Transverse colon (tissue), 4 donors: ENCODE results near the gene CELSR3. TPM values are rescaled to one million over a fixed set of nuclear protein-coding genes. Genes with fewer than 3 reads are reported as not detected.

Source experiments
- DNase-seq: peaks from one replicate; pipeline ENCODE4 v3.0.0-alpha.2; 2019
- H3K27ac ChIP-seq, 4 donors: fragments of 200-600 bp; sonication (generic); 2 replicates each; pipeline ENCODE4 v1.5.1; 2016 to 2018; ENCODE audit warnings: inconsistent platforms in 4 of 4
- H3K27me3 ChIP-seq: fragments of 200-600 bp; sonication (generic); 2 replicates; pipeline ENCODE4 v1.5.1; 2017; ENCODE audit warnings: inconsistent platforms
- H3K36me3 ChIP-seq, 4 donors: fragments of 200-600 bp; sonication (generic); 2 replicates each; pipeline ENCODE4 v1.5.1; 2017 to 2019; ENCODE audit warnings: inconsistent platforms in 4 of 4
- H3K4me1 ChIP-seq, 4 donors: fragments of 200-600 bp; sonication (generic); 2 replicates each; pipeline ENCODE4 v1.5.1; 2017 to 2020; ENCODE audit warnings: inconsistent platforms in 4 of 4
- H3K4me3 ChIP-seq, 4 donors: fragments of 200-600 bp; sonication (generic); 1 replicate in 1 of 4; 2 replicates in 3 of 4; pipeline versions ENCODE4 v1.5.1 to v1.6.1; 2017 to 2019; ENCODE audit warnings: inconsistent platforms in 4 of 4
- H3K9me3 ChIP-seq, 2 donors: fragments of 200-600 bp; sonication (generic); 2 replicates each; pipeline ENCODE4 v1.5.1; 2017 to 2019; ENCODE audit warnings: inconsistent platforms in 2 of 2
- CTCF ChIP-seq, 5 experiments: fragments of 200-600 bp in 3 of 5; fragments of 450-650 bp in 2 of 5; sonication (generic) in 3 of 5; IDR thresholded peaks; 1 replicate in 2 of 5; 2 replicates in 3 of 5; pipeline ENCODE4 v1.5.1; 2016 to 2017; ENCODE audit warnings: antibody characterized with exemption in 5 of 5, inconsistent platforms in 3 of 5, mild to moderate bottlenecking in 2 of 5, moderate library complexity in 1 of 5
- EP300 ChIP-seq: sonication (generic); formaldehyde crosslinking; IDR thresholded peaks from one replicate; pipeline ENCODE4 v1.6.1; 2017; ENCODE audit warnings: antibody characterized with exemption, low read depth
- POLR2A ChIP-seq: fragments of 450-650 bp; IDR thresholded peaks from one replicate; pipeline ENCODE4 v1.6.1; 2016; ENCODE audit warnings: antibody characterized with exemption, mild to moderate bottlenecking, moderate library complexity
- POLR2AphosphoS5 ChIP-seq, 3 donors: sonication (generic); formaldehyde crosslinking; IDR thresholded peaks; one replicate each; pipeline ENCODE4 v1.6.1; 2016; ENCODE audit warnings: antibody characterized with exemption in 3 of 3
- WGBS, 2 donors: methylation state at CpG; one replicate each; pipeline ENCODE4 v1.1.5; 2018; ENCODE audit warnings: low coverage in 1 of 2; 5-methylcytosine and 5-hydroxymethylcytosine counted together
- in situ Hi-C, 4 donors: fragments of 200-750 bp; cut with MboI; loops; one replicate each; pipeline versions ENCODE4 v1.15.0 to v1.15.1; 2017; ENCODE audit warnings: low sequenced_read_pairs in 3 of 4, low pct_ligation_motif_present in 1 of 4, low pct_unique_long_range_greater_than_20kb in 1 of 4
- intact Hi-C: fragments of 100-400 bp; cut with DNase I; formaldehyde crosslinking; loops from one replicate; pipeline ENCODE4 v1.15.1; 2023; ENCODE audit warnings: low total_unique reads
- total RNA-seq, 4 donors: library from RNA; depleted of rRNA; stranded (reverse); fragments of >200 nt; gene quantifications; one replicate each; pipeline ENCODE4 v1.1.0, GENCODE V29; 2016

Gene CELSR3
- total RNA-seq, 4 donors from 2014 or later = 1.2 to 15.0 (median 3.9) TPM

GRCh38 chr3:48694610-48695392 lies 32.1 kb upstream of the CELSR3 start:
- H3K4me3 ChIP-seq = peak overlapping the region; percentile 1 to 40 (median 10)
- peak; percentile 65 for DNase-seq
- in situ Hi-C loops (no loop called here), intact Hi-C loops (no loop called here)
- H3K36me3 ChIP-seq = peaks cover 0 to 52% (median 24%) of the 10 kb centered on the region in 4 donors
- TF ChIP-seq POLR2AphosphoS5 (IDR thresholded peaks at IDR 0.05) = peak in 2 of 3 donors; percentile 39
- no peak for TF ChIP-seq CTCF (IDR thresholded peaks at IDR 0.05)
- no peak for TF ChIP-seq EP300
- peak; percentile 55 for TF ChIP-seq POLR2A
- 54 to 72% methylated on average over 9 to 23 of the region's 23 CpGs for WGBS, 2 donors
- no peaks in the 10 kb centered on the region for H3K9me3 ChIP-seq
- peak overlapping the region; percentile 68 to 91 (median 79) for H3K27ac ChIP-seq
- H3K27me3 ChIP-seq = no peaks in the 10 kb centered on the region
- peaks cover 3 to 30% (median 12%) of the 10 kb centered on the region in 4 donors for H3K4me1 ChIP-seq

DNA sequence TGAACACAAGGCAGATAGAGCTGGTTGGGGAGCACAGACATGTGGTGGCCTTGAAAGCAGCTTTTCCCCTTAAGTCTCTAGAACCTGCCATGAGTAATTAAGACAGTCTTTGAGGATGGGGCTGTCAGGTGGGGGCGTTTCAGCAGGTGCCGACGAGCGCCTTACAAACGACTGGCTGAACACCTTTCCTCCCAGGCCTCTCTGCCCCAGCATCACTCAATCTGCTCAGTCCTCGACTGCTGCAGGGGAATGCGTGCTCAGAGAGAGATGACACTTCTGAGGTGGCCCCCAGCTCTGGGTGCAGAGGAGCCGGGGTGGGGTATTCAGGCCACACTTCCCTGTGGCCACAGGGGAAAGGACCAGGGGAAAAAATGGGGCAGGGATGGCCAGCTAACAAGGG lies 31.1 kb upstream of the CELSR3 start:
- Histone ChIP-seq H3K9me3 (no peaks in the 10 kb centered on the region), H3K4me3 (peak overlapping the region in 3 of 4 donors; percentile 1 to 40 (median 10)), H3K27ac (peak overlapping the region; percentile 68 to 91 (median 79)), H3K4me1 (peaks cover 3 to 30% (median 12%) of the 10 kb centered on the region in 4 donors), H3K36me3 (peaks cover 0 to 62% (median 29%) of the 10 kb centered on the region in 4 donors), H3K27me3 (no peaks in the 10 kb centered on the region)
- DNase-seq = no peak
- intact Hi-C loops = no loop called here
- no peak for TF ChIP-seq POLR2A
- no peak for TF ChIP-seq CTCF (IDR thresholded peaks at IDR 0.05)
- no peak for TF ChIP-seq POLR2AphosphoS5 (IDR thresholded peaks at IDR 0.05)
- no peak for TF ChIP-seq EP300
- in situ Hi-C loops = no loop called here
- WGBS, 2 donors = 93 to 100% methylated on average over 1 to 8 of the region's 8 CpGs

- peaks cover 0 to 72% (median 33%) of the 10 kb centered on the region in 4 donors for H3K36me3 ChIP-seq
- no peaks in the 10 kb centered on the region for H3K27me3 ChIP-seq
- in situ Hi-C loops = no loop called here
- TF ChIP-seq CTCF (IDR thresholded peaks at IDR 0.05) (no peak), EP300 (no peak), POLR2AphosphoS5 (IDR thresholded peaks at IDR 0.05) (no peak), POLR2A (no peak)
- peaks cover 3 to 23% (median 12%) of the 10 kb centered on the region in 4 donors for H3K4me1 ChIP-seq
- H3K9me3 ChIP-seq = no peaks in the 10 kb centered on the region
- no peak for DNase-seq
- intact Hi-C loops = no loop called here
- H3K4me3 ChIP-seq = no peak overlapping the region
- peak overlapping the region in 2 of 4 donors; percentile 2 to 80 for H3K27ac ChIP-seq
These were observed 29.9 kb upstream of the CELSR3 start for GRCh38 chr3:48692551-48692950.

- intact Hi-C loops (no loop called here), in situ Hi-C loops (no loop called here)
- Histone ChIP-seq H3K9me3 (no peaks in the 10 kb centered on the region), H3K36me3 (peaks cover 0 to 76% (median 34%) of the 10 kb centered on the region in 4 donors), H3K4me3 (no peak overlapping the region), H3K27me3 (no peaks in the 10 kb centered on the region), H3K4me1 (peaks cover 10 to 37% (median 17%) of the 10 kb centered on the region in 4 donors), H3K27ac (no peak overlapping the region)
- WGBS, 2 donors = 87 to 94% methylated on average over 2 of the region's 2 CpGs
- no peak for DNase-seq
- TF ChIP-seq EP300 (no peak), POLR2A (no peak), POLR2AphosphoS5 (IDR thresholded peaks at IDR 0.05) (no peak)
These were observed 28.3 kb upstream of the CELSR3 start for GRCh38 chr3:48690846-48691458.
